SJCRH30 (cell line): ENCODE measurements around the gene C2CD4D. TPM values are rescaled to one million over a fixed set of nuclear protein-coding genes. Genes with fewer than 3 reads are reported as not detected.

Source experiments
- total RNA-seq: library from RNA; depleted of rRNA; stranded (reverse); fragments of >200 nt; shearing (Covaris generic); gene quantifications from 2 replicates; pipeline ENCODE4 v1.2.3, GENCODE V29; 2014; rRNA removed

The C2CD4D gene
- total RNA-seq, 1 experiment from 2014 or later = not detected

Other genes with a start within 250 kb of the C2CD4D start
- gene SNX27, start 227.8 kb downstream of the C2CD4D start, total RNA-seq = 26.4 and 28.9 TPM in 2 replicates
- not detected in 2 replicates for gene CELF3, start 123.0 kb downstream of the C2CD4D start, total RNA-seq
- gene RIIAD1, start 118.3 kb downstream of the C2CD4D start, total RNA-seq = not detected in 2 replicates
- 77.1 and 80.3 TPM in 2 replicates for gene MRPL9, start 76.3 kb downstream of the C2CD4D start, total RNA-seq
- gene TDRKH, start 49.3 kb downstream of the C2CD4D start, total RNA-seq = 3.7 and 6.2 TPM in 2 replicates
- gene LINGO4, start 34.4 kb downstream of the C2CD4D start, total RNA-seq = not detected in 2 replicates
- not detected in 2 replicates for gene RORC, start 8.0 kb downstream of the C2CD4D start, total RNA-seq
- gene THEM5, start 13.9 kb upstream of the C2CD4D start, total RNA-seq = 0.25 and 0.75 TPM in 2 replicates
- 13.5 and 15.4 TPM in 2 replicates for gene THEM4, start 69.7 kb upstream of the C2CD4D start, total RNA-seq
- 36.4 and 38.3 TPM in 2 replicates for gene S100A10, start 154.0 kb upstream of the C2CD4D start, total RNA-seq
- 492 and 509 TPM in 2 replicates for gene S100A11, start 197.2 kb upstream of the C2CD4D start, total RNA-seq
- not detected in 2 replicates for gene TCHHL1, start 249.2 kb upstream of the C2CD4D start, total RNA-seq